GM12873 (cell line): ENCODE results near the gene TOMM20.

ENCODE experiments used
- TF ChIP-seq, protein P1 (sequence below): IDR thresholded peaks from 2 replicates; pipeline ENCODE4 v1.5.1; 2012; ENCODE audit warnings: low read depth, mild to moderate bottlenecking, moderate library complexity, low read length, control low read depth; ENCODE audit not compliant: insufficient read depth; ENCODE audit errors: missing control alignments

Gene TOMM20

DNA sequence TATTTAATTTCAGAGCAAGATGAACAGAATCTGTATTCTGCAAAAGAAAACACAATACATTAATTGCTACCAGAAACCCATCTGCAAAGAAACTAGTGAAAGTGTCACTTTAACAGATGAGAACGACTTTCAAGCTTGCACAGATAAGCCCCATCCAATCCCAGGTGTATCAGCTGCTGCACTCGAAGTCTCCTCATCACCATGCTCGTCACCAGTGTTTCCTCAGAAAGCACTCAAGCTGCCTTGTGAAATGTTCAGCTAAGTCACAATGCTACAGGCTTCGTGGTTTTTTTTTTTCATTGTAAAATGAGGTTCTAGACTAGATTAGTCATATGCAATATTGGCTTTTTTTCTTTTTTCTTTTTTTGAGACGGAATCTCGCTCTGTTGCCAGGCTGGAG, 3.3 kb upstream of the TOMM20 start:
- TF ChIP-seq, protein P1, sequence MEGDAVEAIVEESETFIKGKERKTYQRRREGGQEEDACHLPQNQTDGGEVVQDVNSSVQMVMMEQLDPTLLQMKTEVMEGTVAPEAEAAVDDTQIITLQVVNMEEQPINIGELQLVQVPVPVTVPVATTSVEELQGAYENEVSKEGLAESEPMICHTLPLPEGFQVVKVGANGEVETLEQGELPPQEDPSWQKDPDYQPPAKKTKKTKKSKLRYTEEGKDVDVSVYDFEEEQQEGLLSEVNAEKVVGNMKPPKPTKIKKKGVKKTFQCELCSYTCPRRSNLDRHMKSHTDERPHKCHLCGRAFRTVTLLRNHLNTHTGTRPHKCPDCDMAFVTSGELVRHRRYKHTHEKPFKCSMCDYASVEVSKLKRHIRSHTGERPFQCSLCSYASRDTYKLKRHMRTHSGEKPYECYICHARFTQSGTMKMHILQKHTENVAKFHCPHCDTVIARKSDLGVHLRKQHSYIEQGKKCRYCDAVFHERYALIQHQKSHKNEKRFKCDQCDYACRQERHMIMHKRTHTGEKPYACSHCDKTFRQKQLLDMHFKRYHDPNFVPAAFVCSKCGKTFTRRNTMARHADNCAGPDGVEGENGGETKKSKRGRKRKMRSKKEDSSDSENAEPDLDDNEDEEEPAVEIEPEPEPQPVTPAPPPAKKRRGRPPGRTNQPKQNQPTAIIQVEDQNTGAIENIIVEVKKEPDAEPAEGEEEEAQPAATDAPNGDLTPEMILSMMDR: no peak

DNA sequence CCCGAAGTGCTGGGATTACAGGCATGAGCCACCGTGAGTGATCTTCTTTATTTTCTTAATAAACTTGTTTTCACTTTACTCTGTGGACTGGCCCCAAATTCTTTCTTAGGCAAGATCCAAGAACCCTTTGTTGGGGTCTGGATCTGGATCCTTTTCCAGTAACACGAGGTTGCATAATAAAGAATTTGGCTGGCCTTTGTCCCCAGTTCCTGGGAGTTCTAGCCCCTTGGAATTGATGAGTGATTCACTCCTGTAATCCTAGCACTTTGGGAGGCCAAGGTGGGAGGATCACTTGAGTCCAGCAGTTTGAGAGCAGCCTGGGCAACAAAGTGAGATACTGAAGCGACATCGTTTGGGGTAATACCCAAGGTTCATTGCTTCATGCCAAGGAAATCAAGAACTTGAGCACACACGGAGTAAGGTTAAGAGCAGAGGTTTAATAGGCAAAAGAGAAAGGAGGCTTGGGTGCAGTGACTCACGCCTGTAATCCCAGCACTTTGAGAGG, 2.2 kb upstream of the TOMM20 start:
- TF ChIP-seq, protein P1: no peak

DNA sequence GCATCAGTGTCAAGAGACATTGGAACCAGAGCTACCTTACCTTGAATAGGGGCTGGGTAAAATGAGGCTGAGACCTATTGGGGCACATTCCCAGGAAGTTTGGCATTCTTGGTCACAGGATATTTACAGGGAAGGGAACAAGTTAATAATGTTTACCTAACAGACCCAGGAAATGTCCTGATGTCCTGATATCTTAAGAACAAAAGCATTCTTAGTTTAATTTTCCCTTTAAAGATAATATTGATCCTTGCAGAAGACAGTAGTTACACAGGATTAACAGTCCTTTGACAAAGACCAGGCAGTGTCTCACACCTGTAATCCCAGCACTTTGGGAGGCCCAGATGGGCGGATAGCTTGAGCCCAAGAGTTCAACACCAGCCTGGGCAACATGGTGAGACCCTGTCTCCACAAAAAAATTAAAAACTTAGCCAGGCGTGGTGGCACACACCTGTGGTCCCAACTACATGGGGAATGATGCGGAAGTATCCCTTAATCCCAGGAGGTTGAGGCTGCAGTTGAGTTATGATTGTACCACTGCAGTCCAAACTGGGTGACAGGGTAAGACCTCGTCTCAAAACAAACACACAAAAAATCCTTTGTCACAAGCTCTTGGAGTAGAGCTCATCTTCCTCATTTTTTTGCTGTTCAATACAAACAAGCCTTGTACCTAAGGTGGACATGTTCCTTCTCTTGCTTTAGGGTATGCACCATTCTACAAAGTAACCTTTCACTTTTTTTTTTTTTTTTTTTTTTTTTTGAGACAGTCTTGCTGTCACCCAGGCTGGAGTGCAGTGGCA, 1.3 kb upstream of the TOMM20 start:
- TF ChIP-seq, protein P1: no peak

DNA sequence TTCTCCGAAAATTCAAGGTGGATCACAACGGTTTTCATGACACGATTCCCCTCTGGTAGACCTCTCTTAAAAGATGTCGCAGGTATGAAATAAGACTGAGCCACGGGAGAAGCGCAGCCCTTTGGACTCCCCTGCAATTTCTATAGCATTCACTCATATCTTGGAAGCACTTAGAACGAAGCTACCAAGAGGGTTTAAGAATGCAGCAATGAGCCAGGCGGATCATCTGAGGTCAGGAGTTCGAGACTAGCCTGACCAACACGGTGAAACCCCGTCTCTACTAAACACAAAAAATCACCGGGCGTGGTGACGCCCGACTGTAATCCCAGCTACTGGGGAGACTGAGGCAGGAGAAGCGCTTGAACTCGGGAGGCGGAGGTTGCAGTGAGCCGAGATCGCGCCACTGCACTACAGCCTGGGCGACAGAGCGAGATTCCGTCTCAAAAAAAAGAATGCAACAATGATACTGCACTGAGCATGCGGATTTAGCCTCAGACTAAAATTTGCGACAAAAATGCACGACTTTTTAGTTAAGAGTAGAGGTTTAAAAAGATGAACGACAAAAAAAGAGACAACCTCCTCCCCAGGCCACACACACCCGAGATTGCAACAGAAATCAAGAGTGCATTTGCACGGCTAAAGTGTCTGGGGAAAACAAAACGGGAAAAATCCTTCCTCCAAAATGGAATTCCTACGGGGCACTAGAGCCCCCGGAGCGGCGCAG, 743 bp downstream of the TOMM20 start:
- TF ChIP-seq, protein P1: no peak

DNA sequence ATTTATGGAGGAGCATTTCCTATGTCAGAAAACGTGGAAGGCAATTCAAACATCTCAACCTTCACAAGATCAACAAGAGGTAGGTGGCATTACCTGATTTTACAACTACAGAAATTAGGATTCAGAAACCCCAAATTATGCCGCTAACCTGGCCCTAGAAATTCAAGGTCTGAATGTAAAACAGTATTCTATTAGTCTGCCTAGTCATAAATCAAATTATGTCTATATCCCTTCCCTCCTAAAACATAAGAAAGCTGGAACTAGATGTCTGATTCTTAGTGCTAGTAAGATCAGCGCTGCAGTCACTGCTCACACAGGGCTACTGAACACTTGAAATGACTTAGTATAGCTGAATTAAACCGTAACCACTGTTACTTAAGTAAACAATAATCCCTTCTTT, 1.4 kb downstream of the TOMM20 start:
- TF ChIP-seq, protein P1: no peak

DNA sequence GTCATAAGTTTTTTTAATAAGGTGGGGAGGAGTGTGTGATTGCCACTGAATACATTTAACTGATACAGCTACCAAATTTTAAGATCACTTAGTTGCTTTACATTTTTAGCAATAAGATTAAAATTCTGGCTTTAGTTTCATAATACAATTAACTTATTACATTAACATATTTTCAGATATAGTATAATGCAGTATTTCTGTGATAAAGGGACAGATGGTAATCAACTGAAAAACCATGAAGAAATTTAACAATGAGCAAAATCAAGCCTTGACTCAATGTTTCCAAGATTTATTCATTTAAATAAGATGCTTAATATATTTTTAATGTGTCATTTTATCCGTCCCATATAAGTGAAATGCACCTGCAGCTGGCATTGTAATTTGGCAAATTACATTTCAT, 4.0 kb downstream of the TOMM20 start:
- TF ChIP-seq, protein P1: no peak

DNA sequence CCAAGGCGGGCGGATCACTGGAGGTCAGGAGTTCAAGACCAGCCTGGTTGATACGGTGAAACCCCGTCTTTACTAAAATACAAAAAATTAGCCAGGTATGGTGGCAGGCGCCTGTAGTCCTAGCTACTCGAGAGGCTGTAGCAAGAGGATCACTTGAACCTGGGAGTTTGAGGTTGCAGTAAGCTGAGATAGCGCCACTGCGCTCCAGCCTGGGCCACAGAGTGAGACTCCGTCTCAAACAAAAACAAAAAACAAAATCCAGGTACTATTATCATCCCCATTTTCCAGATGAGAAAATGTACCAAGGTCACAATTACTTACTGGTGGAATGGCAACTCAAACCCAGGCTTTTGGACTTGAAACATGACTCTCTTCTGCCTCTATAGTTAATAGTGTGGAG, 4.5 kb downstream of the TOMM20 start:
- TF ChIP-seq, protein P1: no peak
